OCI-LY3 (cell line): ENCODE measurements around the gene FAM156A.

Source experiments
- CTCF ChIP-seq: fragments of 200-600, 300-600 bp; sonication (generic); IDR thresholded peaks from 2 replicates; pipeline ENCODE4 v1.5.1; 2014; ENCODE audit warnings: antibody characterized with exemption, low read length, low read depth
- EZH2phosphoT487 ChIP-seq: fragments of 200-600 bp; shearing (Covaris generic); IDR thresholded peaks from 2 replicates; pipeline ENCODE4 v1.6.1; 2018; ENCODE audit warnings: antibody characterized with exemption, mixed run types, low read depth

- TF ChIP-seq CTCF (no peak), EZH2phosphoT487 (no peak)
Observed at GRCh38 chrX:53001958-53002357, 43.6 kb upstream of the FAM156A start.
